Stimulated activated CD8-positive, alpha-beta memory T cell treated with anti-CD3 and anti-CD28 coated beads, Interleukin-7, amount 100 ng/mL, for 48 hours (primary cell): ENCODE data around the gene SCN9A.
"Not testable (repeated sequence)": the region's sequence is repeated elsewhere in the genome, so short reads cannot be mapped to it uniquely, and the experiment has no call there.

Source experiments
- DNase-seq, 2 donors: peaks; one replicate each; pipeline ENCODE4 v3.0.0-alpha.2; 2020; ENCODE audit warnings: low read depth in 1 of 2; ENCODE audit errors: extremely low read depth in 1 of 2

SCN9A gene

DNA sequence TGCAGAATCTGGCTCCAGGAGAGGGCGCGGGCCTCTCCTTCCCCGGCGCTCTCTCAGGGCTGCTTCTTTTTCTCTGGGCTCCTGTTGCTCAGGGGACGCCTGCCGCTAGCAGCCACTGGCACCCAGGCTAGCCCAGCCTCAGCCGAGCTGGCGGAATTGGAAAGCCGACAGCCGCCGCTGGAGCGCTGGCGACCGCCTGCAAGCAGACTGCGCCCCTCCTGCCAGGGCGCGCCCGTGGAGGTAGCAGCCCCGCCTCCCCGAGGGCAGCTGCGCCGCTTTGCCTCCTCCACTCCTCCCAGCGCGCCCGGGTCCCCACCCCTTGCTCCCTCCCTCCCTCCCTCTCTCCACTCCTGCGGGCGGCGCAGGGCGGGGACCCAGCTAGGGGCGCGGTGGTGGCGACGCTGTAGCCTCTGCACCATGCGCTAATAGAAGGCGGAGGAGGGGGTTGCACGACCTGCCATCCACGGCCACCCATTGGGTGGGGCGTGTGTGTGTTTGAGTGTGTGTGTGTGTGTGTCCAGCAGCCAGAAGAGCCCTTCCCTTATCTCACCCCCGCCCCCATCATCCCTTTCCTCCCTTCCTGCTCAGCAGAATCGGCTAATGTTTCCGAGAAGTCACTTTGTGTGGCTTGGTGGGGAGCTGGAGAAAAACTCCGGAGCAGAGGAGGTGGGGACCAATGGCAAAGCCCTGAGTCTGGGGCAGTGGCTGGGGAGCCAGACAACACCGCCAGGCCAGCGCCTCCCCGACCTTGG is at the start of gene SCN9A:
SCN9A (minus strand) TSS at position 209 of the 752 bp plus-strand sequence. CDS start 64,188 bp downstream, outside the sequence.
- DNase-seq = peak in 1 of 2 donors; percentile 5

- no peak for DNase-seq
Observed at GRCh38 chr2:166424841-166425240, 49.1 kb upstream of the SCN9A start.

DNA sequence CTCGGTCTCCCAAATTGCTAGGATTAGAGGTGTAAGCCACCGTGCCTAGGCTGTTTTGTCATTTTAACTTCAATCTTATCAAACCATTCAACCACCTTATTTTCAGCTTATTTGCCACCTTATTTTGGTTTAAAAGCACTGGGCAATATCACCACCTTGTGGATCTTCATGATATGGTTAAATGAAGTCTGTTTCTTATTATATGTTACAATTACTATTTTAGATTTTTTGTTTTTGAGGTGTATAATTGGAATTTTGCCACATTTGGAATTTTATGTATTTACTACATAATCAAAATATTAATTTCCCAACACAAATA is 43.8 kb upstream of the SCN9A start:
- no peak for DNase-seq

- DNase-seq = no peak
Observed at GRCh38 chr2:166418853-166419615, 43.3 kb upstream of the SCN9A start.

DNA sequence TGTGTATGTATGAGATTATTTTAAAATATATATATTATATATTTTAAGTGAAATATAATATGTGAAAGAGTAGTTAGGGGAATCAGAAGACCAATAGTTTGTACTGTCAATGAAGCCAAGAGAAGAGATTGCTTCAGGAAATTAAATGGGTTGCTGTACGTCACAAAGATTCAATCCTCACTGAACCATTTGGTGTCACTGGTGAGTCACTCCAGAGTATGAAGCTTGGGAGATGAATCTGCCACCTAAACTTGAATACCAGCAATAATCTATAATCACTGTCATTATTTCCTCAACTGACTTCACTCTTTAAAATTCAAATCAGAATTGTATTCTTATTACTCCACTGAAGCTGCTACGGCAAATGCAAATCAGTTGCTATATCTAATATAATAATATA is 41.9 kb upstream of the SCN9A start:
- DNase-seq = no peak

DNA sequence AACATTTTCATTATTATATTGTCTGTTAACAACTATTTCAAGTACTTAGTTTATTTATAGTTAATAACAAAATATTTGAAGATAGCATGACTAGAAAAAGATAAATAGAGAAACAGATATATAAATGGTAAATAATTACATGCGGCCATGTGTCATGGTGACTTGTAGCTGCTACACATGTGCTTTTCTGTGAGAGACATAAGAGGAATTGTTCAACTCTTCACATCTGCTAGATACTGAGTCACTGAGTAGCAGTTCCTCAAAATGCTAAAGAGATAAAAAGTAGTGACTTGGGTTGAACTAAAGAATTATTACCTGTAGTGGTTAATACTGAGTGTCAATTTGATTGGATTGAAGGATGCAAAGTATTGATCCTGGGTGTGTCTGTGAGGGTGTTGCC is 37.5 kb upstream of the SCN9A start:
- no peak for DNase-seq

GRCh38 chr2:166411473-166412230 is 35.9 kb upstream of the SCN9A start:
- DNase-seq = no peak

GRCh38 chr2:166410828-166411472 is 35.2 kb upstream of the SCN9A start:
- DNase-seq = no peak

GRCh38 chr2:166407746-166408145 is 32.0 kb upstream of the SCN9A start:
- DNase-seq = not testable (repeated sequence)

- no peak for DNase-seq
Observed at GRCh38 chr2:166406374-166406773, 30.6 kb upstream of the SCN9A start.

DNA sequence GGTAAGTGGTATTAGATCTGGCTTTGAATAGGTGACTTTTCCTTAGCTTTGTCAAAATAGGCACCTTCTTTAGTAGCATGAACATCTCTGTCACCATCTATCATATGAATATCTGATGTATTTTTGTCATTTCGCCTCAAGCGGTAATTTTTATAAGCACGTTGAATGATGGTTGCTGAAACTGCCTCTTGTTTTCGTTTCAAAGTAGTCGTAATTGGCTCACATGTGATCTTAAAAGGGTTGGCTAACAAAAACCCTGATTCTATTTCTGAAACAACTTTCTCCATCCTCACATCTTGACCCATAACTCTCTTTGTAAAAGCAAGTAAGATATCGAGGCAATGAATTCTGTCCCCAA is 29.8 kb upstream of the SCN9A start:
- no peak for DNase-seq

DNA sequence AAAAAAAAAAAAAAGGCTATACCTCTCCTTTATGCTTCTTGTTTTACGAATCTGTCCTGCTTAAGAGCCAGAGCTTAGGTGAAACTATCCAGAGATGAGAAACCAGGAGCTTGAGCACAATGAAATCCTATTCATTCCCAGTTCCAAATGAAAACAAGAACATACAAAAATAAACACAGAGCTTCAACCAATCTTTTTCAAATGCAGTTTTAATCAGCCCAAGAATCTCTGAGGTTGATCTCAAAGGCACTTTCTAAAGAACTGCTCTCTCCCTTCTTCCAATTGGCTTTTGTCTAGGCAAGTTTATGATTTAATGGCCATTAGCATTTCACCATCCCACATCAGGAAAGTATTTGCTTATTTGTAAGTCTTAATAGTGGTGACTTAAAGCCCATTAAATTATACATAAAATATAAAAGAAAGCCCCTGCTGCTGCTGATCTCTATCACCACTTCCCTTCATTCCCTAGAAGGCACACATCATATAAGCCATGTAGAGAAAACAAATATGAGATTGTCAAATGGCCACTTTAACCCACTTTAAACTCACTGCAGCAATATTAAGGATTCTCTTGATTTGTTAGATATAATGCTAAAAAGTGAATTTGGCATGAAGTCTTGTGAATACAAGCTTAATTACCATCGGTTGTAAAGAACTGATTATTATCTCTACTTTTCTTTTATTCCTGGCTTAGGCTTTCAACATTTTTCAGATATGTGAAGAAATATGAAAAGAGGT is 29.3 kb upstream of the SCN9A start:
- no peak for DNase-seq

DNA sequence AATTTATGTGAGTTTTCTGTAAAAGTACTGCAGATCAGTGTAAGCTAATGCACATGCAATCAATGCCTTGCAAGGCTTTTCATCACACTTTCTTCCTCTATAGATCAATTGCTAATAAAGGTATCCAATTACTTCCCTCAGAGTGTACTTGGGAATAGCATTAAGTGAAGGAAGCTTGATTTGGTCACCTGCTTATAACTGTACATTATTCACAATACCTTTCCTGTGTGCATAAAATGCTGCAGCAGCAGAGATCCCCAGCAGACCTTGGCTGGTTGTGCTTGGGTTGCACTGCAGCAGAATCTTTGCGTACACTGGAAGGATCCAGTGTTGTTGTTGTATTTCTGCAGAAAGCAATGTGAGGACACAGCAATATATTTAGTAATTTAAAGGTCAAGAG is 18.5 kb upstream of the SCN9A start:
- DNase-seq = no peak

GRCh38 chr2:166393008-166393407 is 17.3 kb upstream of the SCN9A start:
- DNase-seq = no peak

DNA sequence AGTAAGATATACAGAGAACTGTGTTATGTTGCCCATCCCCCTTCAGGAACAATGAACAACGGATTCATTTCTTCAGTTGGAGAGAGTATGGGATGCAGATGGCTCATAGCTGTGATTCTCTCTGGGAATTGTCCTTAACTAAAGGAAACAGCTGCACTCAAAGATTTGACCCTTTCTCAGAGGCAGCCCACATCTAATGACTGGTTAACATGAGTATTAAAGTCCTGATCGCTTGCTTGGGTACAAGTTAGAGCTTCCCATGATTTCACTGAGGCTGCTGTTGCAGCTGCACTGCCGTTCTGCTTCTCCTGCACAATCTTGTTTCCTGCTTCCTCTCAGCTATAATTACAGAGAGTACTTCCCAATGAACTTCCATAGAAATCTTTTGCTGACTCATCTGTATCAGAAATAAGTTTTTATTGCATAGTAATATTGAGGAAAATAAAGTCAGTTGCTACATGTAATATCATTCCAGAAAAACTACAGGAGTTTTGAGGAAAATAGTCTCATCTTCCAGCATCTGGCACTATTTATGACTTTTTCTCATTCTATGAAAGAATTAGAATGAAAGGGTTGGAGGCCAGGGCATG is 12.8 kb upstream of the SCN9A start:
- DNase-seq = no peak

DNA sequence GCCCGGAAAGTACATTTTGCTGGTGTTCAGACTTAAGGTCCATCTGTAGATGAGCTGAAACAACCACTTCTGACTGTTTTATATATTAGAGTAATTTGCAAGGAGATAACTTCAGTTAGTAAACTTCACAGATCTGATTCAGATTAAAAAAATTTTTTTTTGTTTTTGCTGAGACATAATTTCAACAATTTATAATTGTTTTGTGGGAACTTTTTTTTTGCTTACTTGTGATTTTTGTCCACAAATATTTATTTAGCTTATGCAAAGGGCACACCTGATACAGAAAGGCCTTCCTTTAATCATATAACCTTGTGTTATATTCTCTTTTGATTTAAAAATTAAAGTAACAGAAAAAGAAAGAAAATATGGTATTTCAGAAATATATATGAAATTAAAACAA is 9.6 kb upstream of the SCN9A start:
- DNase-seq = no peak

DNA sequence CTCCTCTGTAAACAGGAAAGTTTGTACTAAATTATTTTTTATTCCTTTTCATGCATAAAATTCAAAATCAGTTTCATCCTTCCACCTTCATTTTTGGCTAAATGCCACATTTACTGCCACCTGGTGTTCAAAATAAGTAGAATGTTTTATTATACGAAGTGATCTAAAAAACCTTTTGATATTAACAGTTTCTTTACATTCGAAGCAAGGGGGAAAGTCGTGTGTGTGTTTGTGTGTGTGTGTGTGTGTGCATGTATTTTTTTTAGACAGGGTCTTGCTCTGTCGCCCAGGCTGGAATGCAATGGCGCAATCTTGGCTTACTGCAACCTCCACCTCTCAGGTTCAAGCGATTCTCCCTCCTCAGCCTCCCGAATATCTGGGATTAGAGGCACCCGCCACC is 9.0 kb upstream of the SCN9A start:
- no peak for DNase-seq

GRCh38 chr2:166382448-166382847 is 6.7 kb upstream of the SCN9A start:
- DNase-seq = no peak

DNA sequence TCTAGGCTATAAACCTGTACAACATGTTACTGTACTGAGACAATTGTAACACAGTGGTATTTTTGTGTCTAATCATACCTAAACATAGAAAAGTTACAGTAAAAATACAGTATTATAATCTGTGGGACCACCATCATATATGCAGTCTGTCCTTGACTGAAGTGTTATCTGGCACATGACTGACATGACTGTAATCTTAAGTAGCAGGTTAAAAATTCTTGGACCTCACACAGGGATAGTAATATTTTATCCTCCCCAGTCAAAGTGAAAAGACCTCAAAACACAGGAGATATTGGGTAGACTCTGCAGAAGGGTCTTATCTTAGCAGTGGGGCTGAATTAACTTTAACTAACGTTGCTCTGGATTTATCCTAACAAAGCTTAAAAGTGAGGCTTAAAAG is 4.9 kb upstream of the SCN9A start:
- DNase-seq = no peak

DNA sequence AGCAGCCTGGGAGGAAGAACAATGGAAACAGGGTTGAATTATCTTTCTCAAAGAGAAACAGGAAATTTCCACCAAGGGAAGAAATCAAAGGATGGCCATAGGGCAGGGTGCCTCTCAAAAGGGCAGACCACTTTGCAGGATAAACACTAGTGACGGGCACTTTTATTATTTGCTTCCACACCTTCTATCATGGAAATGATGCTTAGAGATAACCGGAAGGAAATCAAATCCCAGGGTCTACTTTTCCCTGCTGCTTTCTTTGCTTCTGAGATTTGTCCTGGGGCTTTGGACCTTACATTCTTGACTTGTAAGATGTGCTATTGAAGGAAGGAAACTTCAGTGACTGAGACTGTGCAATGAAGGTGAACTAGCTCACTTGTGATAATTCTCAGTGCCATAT is 1.1 kb upstream of the SCN9A start:
- no peak for DNase-seq
